Gastrocnemius medialis (tissue), 4 donors: Measurements from ENCODE around the gene P2RX5.

Source experiments
- POLR2A ChIP-seq, 2 donors: fragments of 450-650 bp; IDR thresholded peaks; one replicate each; pipeline ENCODE4 v1.6.1; 2017; ENCODE audit warnings: antibody characterized with exemption in 2 of 2, mild to moderate bottlenecking in 2 of 2, moderate library complexity in 2 of 2
- TF ChIP-seq, protein P1 (sequence below), 5 experiments: fragments of 450-650 bp in 3 of 5; fragments of 200-600 bp in 2 of 5; sonication (generic) in 2 of 5; IDR thresholded peaks in 4 of 5; conservative IDR thresholded peaks in 1 of 5; 1 replicate in 4 of 5; 2 replicates in 1 of 5; pipeline ENCODE4 v1.5.1; 2016 to 2019; ENCODE audit warnings: antibody characterized with exemption in 5 of 5, mild to moderate bottlenecking in 3 of 5, moderate library complexity in 3 of 5

DNA sequence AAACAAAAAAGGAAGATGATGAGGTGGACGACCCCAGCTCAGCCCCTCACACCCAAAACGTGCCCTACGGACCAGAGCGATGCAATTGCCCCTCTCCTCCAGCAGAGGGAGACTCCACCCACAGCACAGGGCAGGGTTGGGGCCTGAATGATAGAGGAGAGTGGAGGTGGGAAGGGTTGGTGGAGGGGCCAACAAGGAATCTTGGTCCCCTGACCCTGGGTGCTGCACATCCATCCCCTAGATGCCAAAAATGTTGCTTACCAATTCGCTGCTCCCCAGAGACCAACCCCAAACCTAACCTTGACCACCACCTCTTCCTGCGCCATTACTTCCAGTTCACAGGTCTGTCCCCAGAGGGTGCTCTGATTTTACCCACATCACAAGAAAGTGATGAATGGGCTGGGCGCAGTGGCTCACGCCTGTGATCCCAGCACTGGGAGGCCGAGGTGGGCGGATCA lies 12.9 kb downstream of the P2RX5 start:
- TF ChIP-seq, protein P1, sequence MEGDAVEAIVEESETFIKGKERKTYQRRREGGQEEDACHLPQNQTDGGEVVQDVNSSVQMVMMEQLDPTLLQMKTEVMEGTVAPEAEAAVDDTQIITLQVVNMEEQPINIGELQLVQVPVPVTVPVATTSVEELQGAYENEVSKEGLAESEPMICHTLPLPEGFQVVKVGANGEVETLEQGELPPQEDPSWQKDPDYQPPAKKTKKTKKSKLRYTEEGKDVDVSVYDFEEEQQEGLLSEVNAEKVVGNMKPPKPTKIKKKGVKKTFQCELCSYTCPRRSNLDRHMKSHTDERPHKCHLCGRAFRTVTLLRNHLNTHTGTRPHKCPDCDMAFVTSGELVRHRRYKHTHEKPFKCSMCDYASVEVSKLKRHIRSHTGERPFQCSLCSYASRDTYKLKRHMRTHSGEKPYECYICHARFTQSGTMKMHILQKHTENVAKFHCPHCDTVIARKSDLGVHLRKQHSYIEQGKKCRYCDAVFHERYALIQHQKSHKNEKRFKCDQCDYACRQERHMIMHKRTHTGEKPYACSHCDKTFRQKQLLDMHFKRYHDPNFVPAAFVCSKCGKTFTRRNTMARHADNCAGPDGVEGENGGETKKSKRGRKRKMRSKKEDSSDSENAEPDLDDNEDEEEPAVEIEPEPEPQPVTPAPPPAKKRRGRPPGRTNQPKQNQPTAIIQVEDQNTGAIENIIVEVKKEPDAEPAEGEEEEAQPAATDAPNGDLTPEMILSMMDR (IDR thresholded peaks at IDR 0.05 in 4 of 5, conservative IDR thresholded peaks at IDR 0.05 in 1 of 5) = peak; percentile 82 to 90 (median 86)
- no peak for TF ChIP-seq POLR2A (IDR thresholded peaks at IDR 0.05)
